HG03439 (cell line): ENCODE data around the gene BGLAP.

ENCODE experiments used
- ATAC-seq: cut with Tn5 transposase; IDR thresholded peaks from one replicate; pipeline ENCODE4 v1.9.1; 2021; ENCODE audit warnings: mild to moderate bottlenecking, moderate library complexity; ENCODE audit not compliant: unreplicated experiment

Gene BGLAP

GRCh38 chr1:156286061-156286460 is 44.1 kb downstream of the BGLAP start:
- ATAC-seq = no peak

DNA sequence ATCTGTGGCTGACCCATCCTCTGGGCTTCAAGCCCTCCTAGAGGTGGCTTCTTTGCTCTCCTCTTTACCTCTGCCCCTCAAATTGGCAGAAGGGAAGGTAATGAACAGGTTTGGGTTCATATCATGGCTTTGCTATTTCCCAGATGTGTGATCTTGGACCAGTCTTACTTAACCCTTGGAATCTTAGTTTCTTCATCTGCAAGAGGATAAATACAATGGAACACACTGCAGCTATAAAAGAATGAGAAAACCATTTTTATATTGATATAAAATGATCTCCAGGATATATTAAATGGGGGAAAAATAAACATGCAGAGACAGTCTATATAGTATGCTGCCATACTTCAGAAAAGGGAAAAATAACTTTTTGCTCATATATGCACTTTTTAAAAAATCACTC is 47.9 kb downstream of the BGLAP start:
- no peak for ATAC-seq

DNA sequence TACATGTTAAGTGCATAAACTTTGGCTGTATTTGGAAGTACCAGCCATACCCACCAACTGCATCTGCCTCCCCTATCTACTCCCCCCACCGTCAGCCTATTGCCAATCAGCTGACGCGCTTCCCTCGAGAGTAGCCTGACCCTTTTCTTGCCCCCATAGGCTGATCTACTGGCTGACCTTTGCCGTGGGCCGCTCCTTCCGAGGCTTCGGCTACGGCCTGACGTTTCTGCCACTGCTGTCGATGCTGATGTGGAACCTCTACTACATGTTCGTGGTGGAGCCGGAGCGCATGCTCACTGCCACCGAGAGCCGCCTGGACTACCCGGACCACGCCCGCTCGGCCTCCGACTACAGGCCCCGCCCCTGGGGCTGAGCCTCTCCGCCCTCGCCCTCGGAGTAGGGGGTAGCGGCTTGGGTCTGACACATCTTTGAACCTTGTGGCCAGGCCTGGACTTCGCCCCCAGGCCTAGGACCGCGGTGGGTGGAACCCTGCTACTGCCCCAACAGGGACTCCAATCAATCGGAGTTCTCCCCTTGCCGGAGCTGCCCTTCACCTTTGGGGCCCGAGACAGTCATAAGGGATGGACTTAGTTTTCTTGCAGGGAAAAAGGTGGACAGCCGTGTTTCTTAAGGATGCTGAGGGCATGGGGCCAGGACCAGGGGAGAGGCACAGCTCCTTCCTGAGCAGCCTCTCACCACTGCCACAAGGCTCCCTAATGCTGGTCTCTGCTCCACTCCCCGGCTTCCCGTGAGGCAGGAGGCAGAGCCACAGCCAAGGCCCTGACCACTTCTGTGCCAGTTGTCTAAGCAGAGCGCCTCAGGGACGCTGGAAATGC is 49.5 kb downstream of the BGLAP start:
- no peak for ATAC-seq
